ENCODE results near the gene TMEM121. TPM values are rescaled to one million over a fixed set of nuclear protein-coding genes. Genes with fewer than 3 reads are reported as not detected.

Gene TMEM121
- total RNA-seq, 1 experiment from 2014 or later, result 33.6 TPM

DNA sequence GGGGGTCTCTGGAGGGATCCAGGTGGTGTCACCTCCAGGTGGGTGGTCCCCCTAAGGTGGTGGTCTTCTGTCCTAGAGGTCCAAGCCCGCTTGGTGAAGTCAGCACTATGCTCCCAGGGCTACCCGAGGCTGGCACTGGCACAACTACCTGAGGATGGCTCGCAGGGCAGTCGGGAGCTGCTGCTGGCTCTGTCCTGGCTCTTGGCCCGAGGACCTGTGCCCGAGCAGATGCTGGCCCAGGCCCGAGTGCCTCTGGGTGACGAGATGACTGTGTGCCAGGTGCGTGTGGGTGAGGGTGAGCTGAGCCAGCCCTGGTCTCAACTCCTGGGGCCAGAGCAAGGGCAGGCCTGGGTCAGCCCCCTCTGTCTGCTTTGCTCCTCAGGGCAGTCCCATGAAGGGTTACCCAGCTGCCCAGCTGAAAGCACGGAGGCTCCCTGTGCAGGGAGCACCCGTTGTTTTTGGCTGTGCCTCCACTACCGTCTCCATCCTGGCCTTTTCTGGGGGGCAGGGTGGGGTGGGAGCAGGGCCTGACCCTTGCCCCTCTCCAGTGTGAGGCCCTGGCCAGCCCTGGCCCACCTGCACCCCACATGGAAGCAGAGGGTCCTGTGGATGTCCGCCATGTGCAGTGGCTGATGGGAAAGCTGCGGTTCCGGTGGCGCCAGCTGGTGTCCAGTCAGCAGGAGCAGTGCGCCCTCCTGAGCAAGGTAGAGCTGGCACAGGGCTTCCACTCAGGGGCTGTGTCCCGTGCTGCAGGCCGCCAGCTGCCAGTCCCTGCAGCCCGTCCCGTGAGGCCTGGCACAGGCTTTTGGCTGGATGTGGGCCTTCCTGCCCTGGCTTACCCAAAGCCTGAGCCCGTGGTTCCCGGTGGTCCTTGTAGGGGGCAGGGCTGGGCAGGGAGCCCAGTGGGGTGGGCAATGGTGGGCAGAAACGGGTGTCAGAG is 34.1 kb upstream of the TMEM121 start:
- no peak for ATAC-seq
- Histone ChIP-seq H3K4me1 (ENCODE audit: insufficient read depth, low read length) (peaks cover 19% of the 10 kb centered on the region), H3K9ac (ENCODE audit: low read length) (no peak overlapping the region), H3K9me3 (ENCODE audit: low read length) (no peaks in the 10 kb centered on the region), H3K36me3 (ENCODE audit: low read depth, low read length) (no peaks in the 10 kb centered on the region), H3K4me2 (ENCODE audit: low read length) (peak overlapping the region; percentile 83), H3K27me3 (ENCODE audit: low read length) (no peaks in the 10 kb centered on the region), H2AFZ (ENCODE audit: low read length) (no peak overlapping the region), H3K9me2 (replicated peaks; ENCODE audit: low read length) (no peaks in the 10 kb centered on the region), H3K4me3 (ENCODE audit: low read length) (peak overlapping the region; percentile 81), H3K79me2 (ENCODE audit: low read length) (peaks cover 13% of the 10 kb centered on the region), H4K20me1 (ENCODE audit: low read length) (peaks cover 11% of the 10 kb centered on the region), H3K27ac (ENCODE audit: low read length) (no peak overlapping the region), H3F3A (ENCODE audit: low read length, unreplicated experiment) (no peaks in the 10 kb centered on the region)
- ChIA-PET POLR2A (ENCODE audit: unreplicated experiment) (no interaction called here), CTCF (interaction anchor here (0.9 kb wide), 2 partner anchors 12 to 36 kb away, joined by 5 to 11 read pairs; no protein-coding TSS in a partner anchor)
- DNase-seq, result no peak
- intact Hi-C loops (cut with micrococcal nuclease), result no loop called here
- BruUV-seq (replicated peaks), result no TSS peak
- TF ChIP-seq EZH2phosphoT487 (IDR thresholded peaks at IDR 0.05; ENCODE audit: borderline replicate concordance, low read length) (no peak), EZH2 (IDR thresholded peaks at IDR 0.05; ENCODE audit: low read length, unreplicated experiment) (no peak)
- TF ChIP-seq, protein P1, sequence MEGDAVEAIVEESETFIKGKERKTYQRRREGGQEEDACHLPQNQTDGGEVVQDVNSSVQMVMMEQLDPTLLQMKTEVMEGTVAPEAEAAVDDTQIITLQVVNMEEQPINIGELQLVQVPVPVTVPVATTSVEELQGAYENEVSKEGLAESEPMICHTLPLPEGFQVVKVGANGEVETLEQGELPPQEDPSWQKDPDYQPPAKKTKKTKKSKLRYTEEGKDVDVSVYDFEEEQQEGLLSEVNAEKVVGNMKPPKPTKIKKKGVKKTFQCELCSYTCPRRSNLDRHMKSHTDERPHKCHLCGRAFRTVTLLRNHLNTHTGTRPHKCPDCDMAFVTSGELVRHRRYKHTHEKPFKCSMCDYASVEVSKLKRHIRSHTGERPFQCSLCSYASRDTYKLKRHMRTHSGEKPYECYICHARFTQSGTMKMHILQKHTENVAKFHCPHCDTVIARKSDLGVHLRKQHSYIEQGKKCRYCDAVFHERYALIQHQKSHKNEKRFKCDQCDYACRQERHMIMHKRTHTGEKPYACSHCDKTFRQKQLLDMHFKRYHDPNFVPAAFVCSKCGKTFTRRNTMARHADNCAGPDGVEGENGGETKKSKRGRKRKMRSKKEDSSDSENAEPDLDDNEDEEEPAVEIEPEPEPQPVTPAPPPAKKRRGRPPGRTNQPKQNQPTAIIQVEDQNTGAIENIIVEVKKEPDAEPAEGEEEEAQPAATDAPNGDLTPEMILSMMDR (conservative IDR thresholded peaks at IDR 0.05; ENCODE audit: low read depth, low read length), result no peak

DNA sequence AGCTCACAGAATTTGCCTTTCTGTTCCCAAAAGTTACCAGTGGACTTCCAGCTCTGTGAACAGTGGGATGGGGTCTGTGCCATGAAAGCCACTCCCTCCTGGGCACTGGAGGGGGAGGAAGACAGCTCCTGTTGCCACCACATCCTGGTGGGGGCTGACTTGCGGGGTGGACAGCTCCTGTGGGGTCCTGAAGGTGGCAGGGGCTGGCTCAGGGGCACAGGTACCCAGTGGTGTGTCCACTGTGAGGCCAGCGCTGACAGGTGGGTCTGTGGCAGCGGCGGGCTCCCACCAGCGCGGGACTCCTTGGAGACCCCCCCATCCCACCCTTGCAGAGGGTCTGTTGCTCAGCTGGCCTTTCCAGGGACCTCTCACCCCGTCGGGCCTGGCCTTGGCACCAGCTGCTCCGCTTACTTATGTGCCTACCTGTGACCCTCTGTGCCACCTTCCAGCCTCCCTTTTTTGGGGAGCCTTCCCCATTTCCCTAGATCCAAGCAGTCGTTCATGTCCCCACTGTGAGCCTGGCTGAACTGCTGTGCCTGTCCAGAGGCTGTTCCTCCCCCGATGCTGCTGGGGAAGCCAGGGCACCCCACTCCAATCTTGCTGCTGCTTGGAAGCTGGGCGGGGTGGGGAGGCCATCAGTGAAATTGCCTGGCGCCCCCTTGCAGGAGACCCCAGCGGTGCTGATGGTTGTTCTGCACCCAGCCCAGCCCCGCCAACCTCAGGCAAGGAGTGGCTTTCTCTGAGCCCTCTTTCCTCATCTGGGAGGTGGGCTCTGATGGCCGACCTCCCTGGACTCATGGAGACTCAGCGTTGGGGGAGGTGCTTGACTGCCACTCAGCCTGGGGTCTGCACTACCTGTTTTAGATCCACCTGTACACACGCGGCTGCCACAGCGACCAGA is 33.2 kb upstream of the TMEM121 start:
- Histone ChIP-seq H2AFZ (ENCODE audit: low read length) (no peak overlapping the region), H3K4me2 (ENCODE audit: low read length) (no peak overlapping the region), H3K27me3 (ENCODE audit: low read length) (no peaks in the 10 kb centered on the region), H4K20me1 (ENCODE audit: low read length) (peaks cover 11% of the 10 kb centered on the region), H3K27ac (ENCODE audit: low read length) (no peak overlapping the region), H3F3A (ENCODE audit: low read length, unreplicated experiment) (no peaks in the 10 kb centered on the region), H3K4me3 (ENCODE audit: low read length) (no peak overlapping the region), H3K9me2 (replicated peaks; ENCODE audit: low read length) (no peaks in the 10 kb centered on the region), H3K36me3 (ENCODE audit: low read depth, low read length) (no peaks in the 10 kb centered on the region), H3K9ac (ENCODE audit: low read length) (no peak overlapping the region), H3K79me2 (ENCODE audit: low read length) (peaks cover 13% of the 10 kb centered on the region), H3K4me1 (ENCODE audit: insufficient read depth, low read length) (peaks cover 14% of the 10 kb centered on the region), H3K9me3 (ENCODE audit: low read length) (no peaks in the 10 kb centered on the region)
- ChIA-PET POLR2A (ENCODE audit: unreplicated experiment) (no interaction called here), CTCF (no interaction called here)
- DNase-seq (no peak), ATAC-seq (no peak)
- TF ChIP-seq EZH2phosphoT487 (IDR thresholded peaks at IDR 0.05; ENCODE audit: borderline replicate concordance, low read length), result no peak
- no peak for TF ChIP-seq EZH2 (IDR thresholded peaks at IDR 0.05; ENCODE audit: low read length, unreplicated experiment)
- TF ChIP-seq, protein P1 (conservative IDR thresholded peaks at IDR 0.05; ENCODE audit: low read depth, low read length), result no peak
- intact Hi-C loops (cut with micrococcal nuclease), result no loop called here
- BruUV-seq (replicated peaks), result no TSS peak

Measured in PC-3 (cell line).